ENCODE data around the gene NDUFAF8.

Gene NDUFAF8

DNA sequence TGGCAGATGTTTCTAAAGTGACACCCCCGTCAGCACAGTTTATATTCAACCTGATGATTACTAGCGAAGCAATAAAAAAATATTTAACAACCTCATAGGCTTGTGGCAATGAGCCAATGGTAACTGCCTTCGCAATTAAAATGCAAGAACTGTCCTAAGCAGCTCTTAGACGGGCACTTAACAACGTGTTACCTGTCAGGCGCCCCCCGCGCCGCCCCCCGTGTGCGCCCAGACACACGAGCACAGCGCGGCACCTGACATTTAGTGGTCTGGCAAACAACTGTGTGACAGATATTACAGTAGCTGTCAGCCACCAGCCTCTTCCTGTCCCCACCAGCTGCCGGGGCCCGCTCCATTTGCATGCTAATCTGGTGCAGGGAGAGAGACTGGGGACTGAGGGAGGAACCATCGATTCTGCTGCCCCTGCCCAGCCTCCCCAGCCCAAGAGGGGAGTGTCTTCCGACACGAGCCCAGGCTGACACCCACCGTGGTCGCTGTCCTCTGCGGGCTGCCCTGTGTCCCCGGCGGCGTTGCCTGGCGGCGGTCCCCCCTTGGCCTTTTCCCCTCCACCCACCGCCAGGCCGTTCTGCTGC lies 12.7 kb downstream of the NDUFAF8 start:
- peak; percentile 85 for DNase-seq (ENCODE audit: low spot score)

DNA sequence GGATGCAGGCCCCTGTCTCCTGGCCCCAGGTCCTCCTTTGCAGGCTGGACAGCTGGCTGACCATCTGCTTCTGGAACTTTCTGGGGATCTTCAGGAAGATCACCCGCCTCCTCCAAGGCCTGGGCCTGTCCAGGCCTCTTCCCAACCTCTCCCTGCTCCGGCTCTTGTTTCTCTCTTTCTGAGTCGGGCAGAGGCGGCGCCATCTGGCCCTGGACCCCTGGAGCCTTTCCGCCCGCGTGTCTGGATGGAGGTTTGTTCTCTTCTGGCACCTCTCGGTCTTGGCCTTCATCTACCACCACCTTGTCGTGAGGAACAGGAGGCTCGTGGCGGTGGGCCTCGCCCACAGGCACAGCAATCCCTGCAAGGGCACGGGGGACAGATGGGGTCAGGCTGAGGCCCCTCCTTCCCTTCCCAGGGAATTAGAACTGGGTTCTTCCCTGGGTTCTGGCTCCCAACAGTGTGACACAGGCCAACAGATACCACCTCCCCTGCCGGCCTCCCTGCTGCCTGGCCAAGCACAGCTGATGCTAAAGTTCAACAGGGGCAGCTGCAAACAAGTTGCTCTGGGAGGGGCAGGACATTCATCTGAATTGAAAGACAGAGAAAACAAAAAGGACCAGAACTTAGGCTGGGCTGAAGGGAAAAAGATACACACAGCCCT lies 13.3 kb downstream of the NDUFAF8 start:
- DNase-seq (ENCODE audit: low spot score), result peak; percentile 60

GRCh38 chr17:81252987-81253329 lies 13.8 kb downstream of the NDUFAF8 start:
- DNase-seq (ENCODE audit: low spot score), result no peak

GRCh38 chr17:81253358-81254131 lies 14.4 kb downstream of the NDUFAF8 start:
- peak; percentile 65 for DNase-seq (ENCODE audit: low spot score)

GRCh38 chr17:81254955-81255717 lies 16.0 kb downstream of the NDUFAF8 start:
- DNase-seq (ENCODE audit: low spot score), result peak; percentile 82

DNA sequence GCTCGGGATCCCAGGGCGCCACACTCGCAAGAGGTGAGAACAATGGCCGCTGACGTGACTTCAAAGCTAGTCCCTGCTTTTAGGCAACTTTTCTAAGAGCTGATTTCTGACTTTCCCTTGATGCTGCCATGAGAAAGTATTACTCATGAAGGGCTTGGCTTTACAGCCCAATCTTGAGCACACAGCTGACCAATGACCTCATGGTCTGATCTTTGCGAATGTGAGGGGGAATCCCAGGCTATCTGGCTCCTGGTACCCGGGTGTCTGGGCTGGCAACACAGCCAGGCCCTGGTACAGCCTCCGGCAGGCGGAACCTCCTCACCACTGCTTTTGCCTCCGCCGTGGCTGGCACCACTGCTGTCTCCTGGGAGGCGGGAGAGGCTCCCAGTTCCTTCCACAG lies 17.5 kb downstream of the NDUFAF8 start:
- DNase-seq (ENCODE audit: low spot score), result no peak

- DNase-seq (ENCODE audit: low spot score), result no peak
Measured at GRCh38 chr17:81257533-81257932, 18.4 kb downstream of the NDUFAF8 start.

DNA sequence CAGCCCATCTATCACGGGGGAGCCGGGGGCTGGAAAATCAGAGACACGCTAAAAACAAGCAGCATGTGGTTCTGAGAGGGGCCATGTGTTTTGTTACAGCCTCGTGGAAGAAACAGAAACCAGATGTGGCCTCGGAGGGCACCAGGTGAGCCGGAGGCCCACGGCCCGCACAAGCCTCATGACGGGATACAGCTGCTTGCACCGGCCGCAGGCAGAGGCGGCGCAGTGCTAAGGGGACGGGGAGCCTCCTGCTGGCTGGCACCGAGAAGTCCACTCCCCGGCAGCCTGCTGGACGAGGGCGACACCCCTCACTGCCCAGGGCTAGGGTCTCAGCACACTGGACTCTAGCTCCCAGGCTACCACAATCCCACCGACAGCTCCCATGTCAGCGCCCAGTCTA lies 19.2 kb downstream of the NDUFAF8 start:
- DNase-seq (ENCODE audit: low spot score), result peak; percentile 81

GRCh38 chr17:81259058-81259605 lies 20.0 kb downstream of the NDUFAF8 start:
- no peak for DNase-seq (ENCODE audit: low spot score)

DNA sequence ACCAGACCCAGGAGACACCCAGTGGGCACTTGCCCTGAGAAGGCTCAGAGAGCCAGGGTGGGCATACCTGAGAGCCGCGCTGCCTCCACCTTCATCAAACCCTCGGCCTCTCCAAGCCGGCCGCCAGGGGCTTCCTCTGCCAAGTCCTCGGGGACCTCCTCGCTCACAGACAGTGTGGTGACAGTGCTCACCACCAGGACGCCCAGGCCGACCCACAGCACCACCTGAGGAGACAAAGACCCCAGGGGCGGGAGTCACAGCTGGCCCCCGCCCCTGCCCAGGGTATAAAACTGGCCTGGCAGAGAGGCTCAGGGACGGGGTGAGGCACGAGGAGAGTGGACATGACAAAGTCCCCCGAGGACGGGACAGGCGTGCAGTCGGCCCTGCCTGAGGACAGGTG lies 21.1 kb downstream of the NDUFAF8 start:
- DNase-seq (ENCODE audit: low spot score), result no peak

- DNase-seq (ENCODE audit: low spot score), result no peak
Measured at GRCh38 chr17:81260641-81261040, 21.5 kb downstream of the NDUFAF8 start.

GRCh38 chr17:81261096-81261495 lies 22.0 kb downstream of the NDUFAF8 start:
- no peak for DNase-seq (ENCODE audit: low spot score)

- DNase-seq (ENCODE audit: low spot score), result no peak
Measured at GRCh38 chr17:81261582-81262336, 22.6 kb downstream of the NDUFAF8 start.

DNA sequence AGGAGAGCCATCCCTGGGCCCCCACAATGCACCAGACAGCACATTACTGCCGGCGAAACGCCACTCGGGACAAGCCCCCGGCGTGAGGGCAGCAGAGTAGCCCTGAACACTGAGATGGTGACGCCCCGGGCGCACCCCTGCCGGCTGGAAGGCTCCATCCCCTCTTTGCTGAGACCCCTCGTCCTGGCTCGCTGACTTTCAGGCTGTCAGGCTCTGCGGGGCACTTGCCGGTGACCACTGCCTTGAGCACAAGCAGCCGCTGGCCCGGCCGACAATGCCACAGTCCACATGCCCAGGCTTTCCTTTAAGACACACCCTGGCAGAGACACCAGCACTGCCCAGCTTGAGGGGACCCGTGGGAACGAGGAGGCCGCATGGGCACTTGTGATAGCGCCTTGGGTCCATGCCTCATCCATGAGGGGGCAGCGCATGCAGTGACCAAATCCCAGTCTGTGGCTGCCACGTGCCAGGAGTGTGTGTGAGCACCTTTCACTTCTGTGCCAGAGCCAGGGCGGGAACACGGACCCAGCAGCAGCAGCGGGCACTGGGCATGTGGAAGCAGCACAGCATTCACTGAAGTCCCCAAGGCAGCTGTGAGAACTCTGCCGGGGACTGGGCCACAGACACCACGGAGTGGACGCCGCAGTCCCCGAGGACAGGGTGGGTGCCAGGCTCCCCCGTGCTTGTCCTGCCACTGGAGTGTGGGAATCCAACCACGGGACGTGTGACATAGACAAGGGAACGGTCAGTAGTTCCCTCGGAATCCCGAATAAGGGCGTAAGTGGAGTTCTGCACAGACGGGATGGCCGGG lies 24.5 kb downstream of the NDUFAF8 start:
- no peak for DNase-seq (ENCODE audit: low spot score)

GRCh38 chr17:81264640-81265039 lies 25.5 kb downstream of the NDUFAF8 start:
- no peak for DNase-seq (ENCODE audit: low spot score)

GRCh38 chr17:81265576-81265975 lies 26.5 kb downstream of the NDUFAF8 start:
- no peak for DNase-seq (ENCODE audit: low spot score)

DNA sequence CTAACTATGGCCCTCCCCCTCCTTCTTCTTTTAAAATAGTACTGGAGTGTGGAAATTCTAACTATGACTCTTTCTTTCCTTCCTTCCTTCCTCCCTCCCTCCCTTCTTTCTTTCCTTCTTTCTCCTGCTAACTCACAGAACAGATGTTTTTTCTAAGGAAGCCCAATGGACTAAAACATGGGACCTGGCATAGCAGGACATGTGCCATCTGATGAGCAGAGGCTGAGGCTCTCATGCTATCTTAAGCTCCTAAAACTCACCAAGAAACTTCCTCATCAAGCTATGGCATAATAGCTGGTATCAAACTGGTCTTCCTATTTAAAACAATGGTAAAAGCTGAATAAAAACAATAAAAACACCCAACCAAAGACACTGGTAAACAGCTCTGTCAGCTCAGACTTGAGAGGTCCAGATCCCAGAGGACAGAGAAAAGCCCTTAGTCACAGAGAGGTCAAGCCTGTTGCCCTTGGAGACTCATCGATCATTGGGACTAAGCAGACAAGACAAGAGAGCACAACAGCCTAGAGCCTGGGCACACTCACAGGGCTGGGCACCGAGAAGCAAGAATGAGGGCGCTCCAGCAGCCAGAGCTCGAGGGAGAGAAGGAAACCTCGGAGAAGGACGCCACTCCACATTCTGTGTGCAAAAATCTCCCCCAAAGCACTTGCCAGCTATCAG lies 28.4 kb downstream of the NDUFAF8 start:
- no peak for DNase-seq (ENCODE audit: low spot score)

DNA sequence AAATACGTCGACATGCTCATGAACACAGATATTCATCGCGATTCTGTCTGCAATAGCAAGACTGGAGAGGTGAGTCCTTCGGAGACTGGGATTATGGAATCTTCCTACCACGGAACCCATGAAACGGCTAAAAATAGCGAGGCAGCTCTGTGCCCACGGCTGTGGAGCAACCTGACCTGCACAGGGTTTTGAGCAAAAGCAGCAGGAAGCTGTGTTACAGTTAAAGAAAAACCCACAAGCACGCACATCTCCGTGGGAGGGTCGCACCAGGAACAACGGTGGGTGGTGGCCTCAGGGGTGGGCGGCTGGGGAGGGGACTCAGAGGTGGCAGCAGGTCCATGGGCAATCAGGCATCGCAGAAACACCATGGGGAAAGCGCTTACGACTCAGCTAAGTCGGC lies 31.2 kb downstream of the NDUFAF8 start:
- no peak for DNase-seq (ENCODE audit: low spot score)

GRCh38 chr17:81271226-81271625 lies 32.1 kb downstream of the NDUFAF8 start:
- no peak for DNase-seq (ENCODE audit: low spot score)

DNA sequence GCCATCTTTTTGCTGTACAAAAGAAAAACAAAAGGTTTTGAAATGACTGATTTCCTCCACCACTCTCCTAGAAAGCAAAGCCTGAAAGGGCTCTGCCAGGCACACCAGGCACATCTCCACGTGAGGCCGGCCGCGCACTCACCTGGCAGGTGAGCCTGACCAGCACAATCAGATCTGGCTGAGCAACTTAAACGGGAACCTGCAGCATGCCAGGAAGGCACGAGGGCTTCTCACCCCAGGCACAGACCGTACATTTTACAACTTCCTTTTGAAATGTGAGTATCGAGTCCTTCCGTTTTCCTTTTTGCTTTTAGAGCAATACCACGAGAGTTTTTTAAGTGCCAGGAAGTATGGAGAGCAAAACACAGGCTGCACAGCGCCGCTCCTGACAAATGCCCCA lies 33.5 kb downstream of the NDUFAF8 start:
- no peak for DNase-seq (ENCODE audit: low spot score)

Measured in SK-N-DZ (cell line).